H9 (cell line): ENCODE data around the gene AP2A2. TPM values are rescaled to one million over a fixed set of nuclear protein-coding genes. Genes with fewer than 3 reads are reported as not detected.

Source experiments
- DNase-seq: peaks from one replicate; pipeline ENCODE4 v3.0.0-alpha.2; 2017
- H2AFZ ChIP-seq: one replicate; pipeline ENCODE4 v1.6.1; 2013; ENCODE audit warnings: mild to moderate bottlenecking, low read length, control low read depth, moderate library complexity
- H2AK5ac ChIP-seq: 2 replicates; pipeline ENCODE4 v1.6.1; 2013; ENCODE audit warnings: low read length, control low read depth, mixed read lengths; ENCODE audit not compliant: insufficient read length
- H2BK120ac ChIP-seq: one replicate; pipeline ENCODE4 v1.6.1; 2013; ENCODE audit warnings: low read depth, mild to moderate bottlenecking, low read length, control low read depth, inconsistent platforms; ENCODE audit not compliant: poor library complexity, severe bottlenecking
- H2BK12ac ChIP-seq: 2 replicates; pipeline ENCODE4 v1.6.1; 2013; ENCODE audit warnings: low read length, control low read depth, mixed read lengths, low read depth; ENCODE audit not compliant: insufficient read length
- H2BK15ac ChIP-seq: 2 replicates; pipeline ENCODE4 v1.6.1; 2013; ENCODE audit warnings: low read depth, low read length, control low read depth
- H2BK20ac ChIP-seq: one replicate; pipeline ENCODE4 v1.6.1; 2013; ENCODE audit warnings: low read depth, mild to moderate bottlenecking, low read length, control low read depth, inconsistent platforms; ENCODE audit not compliant: poor library complexity, severe bottlenecking
- H2BK5ac ChIP-seq: 2 replicates; pipeline ENCODE4 v1.6.1; 2013; ENCODE audit warnings: low read length, control low read depth, mixed read lengths; ENCODE audit not compliant: insufficient read length
- H3K14ac ChIP-seq: 2 replicates; pipeline ENCODE4 v1.6.1; 2013; ENCODE audit warnings: low read length, control low read depth; ENCODE audit not compliant: insufficient read depth
- H3K18ac ChIP-seq: 2 replicates; pipeline ENCODE4 v1.6.1; 2013; ENCODE audit warnings: low read depth, mild to moderate bottlenecking, mixed read lengths, low read length, control low read depth; ENCODE audit not compliant: insufficient read length
- H3K23ac ChIP-seq: 2 replicates; pipeline ENCODE4 v1.6.1; 2013; ENCODE audit warnings: low read length, control low read depth, mixed read lengths, low read depth; ENCODE audit not compliant: insufficient read length
- H3K23me2 ChIP-seq: 2 replicates; pipeline ENCODE4 v1.6.1; 2013; ENCODE audit warnings: low read depth, mild to moderate bottlenecking, mixed read lengths, low read length, control low read depth; ENCODE audit not compliant: insufficient read length, poor library complexity, severe bottlenecking
- H3K27ac ChIP-seq: 2 replicates; pipeline ENCODE4 v1.5.1; 2013; ENCODE audit warnings: low read length, control low read depth, mixed read lengths, low read depth; ENCODE audit not compliant: insufficient read length
- H3K27me3 ChIP-seq: 2 replicates; pipeline ENCODE4 v1.6.1; 2013; ENCODE audit warnings: low read length, control low read depth, inconsistent platforms; ENCODE audit not compliant: insufficient read depth
- H3K4ac ChIP-seq: 2 replicates; pipeline ENCODE4 v1.6.1; 2013; ENCODE audit warnings: low read depth, mild to moderate bottlenecking, control low read depth, inconsistent platforms, low read length, moderate library complexity
- H3K4me1 ChIP-seq: 2 replicates; pipeline ENCODE4 v1.6.1; 2013; ENCODE audit warnings: low read length, control low read depth, inconsistent platforms; ENCODE audit not compliant: insufficient read depth
- H3K4me2 ChIP-seq: 2 replicates; pipeline ENCODE4 v1.6.1; 2013; ENCODE audit warnings: low read length, control low read depth, mixed read lengths; ENCODE audit not compliant: insufficient read length, insufficient read depth
- H3K56ac ChIP-seq: 2 replicates; pipeline ENCODE4 v1.6.1; 2013; ENCODE audit warnings: low read depth, mild to moderate bottlenecking, mixed read lengths, low read length, control low read depth; ENCODE audit not compliant: insufficient read length
- H3K79me1 ChIP-seq: 2 replicates; pipeline ENCODE4 v1.6.1; 2013; ENCODE audit warnings: low read depth, mild to moderate bottlenecking, moderate library complexity, low read length, control low read depth, inconsistent platforms; ENCODE audit not compliant: insufficient read depth, poor library complexity, severe bottlenecking
- H3K79me2 ChIP-seq: 2 replicates; pipeline ENCODE4 v1.6.1; 2013; ENCODE audit warnings: low read length, control low read depth, inconsistent platforms; ENCODE audit not compliant: insufficient read depth
- H3K9ac ChIP-seq: 2 replicates; pipeline ENCODE4 v1.6.1; 2013; ENCODE audit warnings: low read length, control low read depth, mixed read lengths; ENCODE audit not compliant: insufficient read length; ENCODE audit errors: extremely low read depth
- H3K9me3 ChIP-seq: one replicate; pipeline ENCODE4 v1.6.1; 2013; ENCODE audit warnings: low read depth, low read length, inconsistent platforms; ENCODE audit not compliant: control insufficient read depth
- H3T11ph ChIP-seq: one replicate; pipeline ENCODE4 v1.6.1; 2013; ENCODE audit warnings: mild to moderate bottlenecking, low read length, control low read depth, inconsistent platforms
- H4K20me1 ChIP-seq: one replicate; pipeline ENCODE4 v1.6.1; 2013; ENCODE audit not compliant: control insufficient read depth, insufficient read length, insufficient read depth
- H4K5ac ChIP-seq: 2 replicates; pipeline ENCODE4 v1.6.1; 2013; ENCODE audit warnings: low read depth, mild to moderate bottlenecking, mixed read lengths, low read length, control low read depth; ENCODE audit not compliant: insufficient read length
- H4K8ac ChIP-seq: replicated peaks from 2 replicates; pipeline ENCODE4 v1.6.1; 2013; ENCODE audit warnings: low read length, control low read depth, mixed read lengths, low read depth; ENCODE audit not compliant: insufficient read length
- H4K91ac ChIP-seq: 2 replicates; pipeline ENCODE4 v1.6.1; 2013; ENCODE audit warnings: low read depth, mild to moderate bottlenecking, moderate library complexity, mixed read lengths, low read length, control low read depth; ENCODE audit not compliant: insufficient read length
- H3K27ac Mint-ChIP-seq, 3 experiments: 2 replicates in 2 of 3; 3 replicates in 1 of 3; pipeline ENCODE4 v1.8.0; 2020 to 2021; ENCODE audit warnings: mixed read lengths in 3 of 3, mild to moderate bottlenecking in 1 of 3, moderate library complexity in 1 of 3
- H3K27me3 Mint-ChIP-seq: 2 replicates; pipeline ENCODE4 v1.8.0; 2021; ENCODE audit warnings: low read depth, mild to moderate bottlenecking, moderate library complexity, mixed read lengths
- H3K36me3 Mint-ChIP-seq, 3 experiments: 2 replicates in 2 of 3; 3 replicates in 1 of 3; pipeline ENCODE4 v1.8.0; 2020 to 2021; ENCODE audit warnings: low read depth in 3 of 3, mixed read lengths in 3 of 3; ENCODE audit not compliant: insufficient read depth in 1 of 3
- H3K4me1 Mint-ChIP-seq, 2 experiments: 2 replicates each; pipeline ENCODE4 v1.8.0; 2020; ENCODE audit warnings: mixed read lengths in 2 of 2
- H3K4me3 Mint-ChIP-seq, 2 experiments: 2 replicates in 1 of 2; 3 replicates in 1 of 2; pipeline ENCODE4 v1.8.0; 2020 to 2021; ENCODE audit warnings: mild to moderate bottlenecking in 2 of 2, mixed read lengths in 2 of 2, moderate library complexity in 1 of 2
- H3K9me3 Mint-ChIP-seq, 2 experiments: 2 replicates in 1 of 2; 3 replicates in 1 of 2; pipeline ENCODE4 v1.8.0; 2020; ENCODE audit warnings: mild to moderate bottlenecking in 2 of 2, mixed read lengths in 2 of 2, moderate library complexity in 1 of 2
- CTCF ChIP-seq: fragments of 200-600 bp; sonication (generic); conservative IDR thresholded peaks from 3 replicates; pipeline ENCODE4 v1.8.0; 2021; ENCODE audit warnings: antibody characterized with exemption, mild to moderate bottlenecking
- WGBS: extraction: QIAGEN DNeasy Blood & Tissue Kit; methylation state at CpG from one replicate; pipeline ENCODE4 v1.1.7; 2013; ENCODE audit warnings: missing lambda C conversion rate, low lambda C conversion rate, mixed read lengths; ENCODE audit not compliant: insufficient read length; ENCODE audit errors: extremely low coverage; 5-methylcytosine and 5-hydroxymethylcytosine counted together
- total RNA-seq: library from RNA; stranded (reverse); gene quantifications from 2 replicates; pipeline ENCODE4 v1.2.1, GENCODE V29; 2021

Gene AP2A2
- total RNA-seq, 1 experiment from 2014 or later, result 53.7 TPM

GRCh38 chr11:1009991-1010390 is 84.3 kb downstream of the AP2A2 start:
- no peak overlapping the region for H4K5ac ChIP-seq
- no peak overlapping the region for H3K23ac ChIP-seq
- no peak overlapping the region for H2BK12ac ChIP-seq
- no peak overlapping the region for H4K91ac ChIP-seq
- H4K20me1 ChIP-seq, result no peaks in the 10 kb centered on the region
- H3K9ac ChIP-seq, result no peak overlapping the region
- peaks cover 2% of the 10 kb centered on the region; the same call in 1 of the 2 replicates for H3K27me3 Mint-ChIP-seq
- H2BK120ac ChIP-seq, result no peak overlapping the region
- peaks cover 18 to 48% (median 44%) of the 10 kb centered on the region in 3 experiments; a peak in 6 of 7 replicates for H3K36me3 Mint-ChIP-seq
- no peaks in the 10 kb centered on the region for H3K79me1 ChIP-seq
- no peaks in the 10 kb centered on the region for H3K79me2 ChIP-seq
- no peak overlapping the region for H2BK20ac ChIP-seq
- no peak for DNase-seq
- no peak overlapping the region for H3K4ac ChIP-seq
- no peak overlapping the region for H3K4me3 Mint-ChIP-seq
- no peak overlapping the region for H2AFZ ChIP-seq
- H2BK15ac ChIP-seq, result no peak overlapping the region
- H3K9me3 Mint-ChIP-seq, result no peaks in the 10 kb centered on the region; a peak in 1 of 5 replicates
- H3K27ac ChIP-seq, result no peak overlapping the region
- no peak overlapping the region for H2BK5ac ChIP-seq
- no peak overlapping the region for H3K14ac ChIP-seq
- H3T11ph ChIP-seq, result no peak overlapping the region
- no peak overlapping the region for H3K18ac ChIP-seq
- no peaks in the 10 kb centered on the region for H3K27me3 ChIP-seq
- H3K9me3 ChIP-seq, result no peaks in the 10 kb centered on the region
- H3K4me1 Mint-ChIP-seq, result 0 out of 4 replicates have a peak, but pooled peaks cover 0 to 3% of the 10 kb centered on the region in 2 experiments
- H3K56ac ChIP-seq, result no peak overlapping the region
- no peak overlapping the region for H2AK5ac ChIP-seq
- no peak overlapping the region for H4K8ac ChIP-seq
- TF ChIP-seq CTCF, result no peak
- H3K23me2 ChIP-seq, result no peaks in the 10 kb centered on the region
- H3K4me2 ChIP-seq, result no peak overlapping the region
- no peak overlapping the region for H3K27ac Mint-ChIP-seq
- no CpG with 5 or more reads among the region's 17 CpGs for WGBS
- no peaks in the 10 kb centered on the region for H3K4me1 ChIP-seq
